ENCODE results near the gene DNER. TPM values are rescaled to one million over a fixed set of nuclear protein-coding genes. Genes with fewer than 3 reads are reported as not detected.

Gene DNER
- total and polyA plus RNA-seq, 2 of the 13 experiments (the other 11 are each of a cell fraction or from before 2014, with no cell fraction given) = not detected

DNA sequence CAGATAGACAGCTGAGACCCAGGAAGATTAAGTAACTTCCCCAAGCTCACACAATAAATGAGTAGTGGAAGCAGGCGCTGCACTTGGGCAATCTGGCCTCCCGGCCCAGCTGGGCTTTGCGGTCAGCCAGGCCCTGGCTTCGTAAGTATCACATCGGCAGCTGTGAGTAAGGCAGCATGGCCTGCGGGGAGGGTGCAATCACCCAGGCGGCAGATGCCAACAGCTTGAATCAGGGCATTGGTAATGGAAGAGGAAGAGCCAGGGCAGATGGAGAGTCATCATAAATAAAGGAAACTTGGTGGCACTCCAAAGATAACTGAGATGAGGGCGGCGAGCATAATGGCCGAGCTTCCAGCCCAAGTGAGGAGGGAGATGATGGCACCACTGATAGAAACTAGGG lies 225.3 kb downstream of the DNER start (continued):
- TF ChIP-seq ZBTB3 (CRISPR knock-in tag; IDR thresholded peaks at IDR 0.05; ENCODE audit: borderline replicate concordance, low read depth) (no peak), ZBTB7B (CRISPR knock-in tag; IDR thresholded peaks at IDR 0.05) (no peak), ZNF333 (CRISPR knock-in tag; IDR thresholded peaks at IDR 0.05; ENCODE audit: borderline replicate concordance) (no peak), FOXO1 (CRISPR knock-in tag; IDR thresholded peaks at IDR 0.05) (no peak), RXRA (CRISPR knock-in tag; IDR thresholded peaks at IDR 0.05) (no peak), SUZ12 (IDR thresholded peaks at IDR 0.05; ENCODE audit: low read depth, low read length) (no peak)

DNA sequence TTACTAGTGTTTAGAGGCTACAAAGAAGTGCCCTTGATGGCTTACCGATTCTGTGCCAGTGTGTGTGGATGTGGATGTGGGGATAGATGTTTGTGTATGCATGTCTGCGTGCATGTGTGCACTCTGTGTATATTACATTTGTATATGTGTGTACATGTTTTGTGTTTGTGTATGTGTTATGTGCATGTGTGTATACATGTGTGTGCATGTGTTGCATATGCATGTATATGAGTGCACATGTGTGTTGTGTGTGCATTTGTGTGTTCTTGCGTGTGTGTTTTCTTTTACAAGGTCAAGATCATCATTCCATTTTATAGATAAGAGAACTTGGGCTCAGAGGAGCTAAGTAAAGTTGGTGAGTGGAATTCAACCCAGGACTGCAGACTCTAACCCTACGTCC lies 226.1 kb downstream of the DNER start:
- FAIRE-seq = no peak
- POLR2A ChIA-PET = no interaction called here

More for the DNA sequence above, 226.1 kb downstream of the DNER start:
- Histone ChIP-seq H3K4me2 (ENCODE audit: low read depth, low read length) (no peak overlapping the region), H3K79me2 (ENCODE audit: insufficient read depth, low read length) (no peaks in the 10 kb centered on the region), H3K4me1 (ENCODE audit: insufficient read depth, low read length) (no peaks in the 10 kb centered on the region), H3K36me3 (replicated peaks in 1 of 2; ENCODE audit: control insufficient read depth in 1 of 2, insufficient read depth in 2 of 2, low read length in 2 of 2) (no peaks in the 10 kb centered on the region), H3K9ac (ENCODE audit: insufficient read depth, low read depth, low read length) (no peak overlapping the region), H3K9me3 (ENCODE audit: low read length) (no peaks in the 10 kb centered on the region), H2AFZ (ENCODE audit: low read length) (no peak overlapping the region), H3K27ac (ENCODE audit: extremely low read length, insufficient read depth, low read length) (no peak overlapping the region), H3K27me3 (ENCODE audit: control insufficient read depth in 1 of 2, insufficient read depth in 2 of 2, low read length in 2 of 2) (no peaks in the 10 kb centered on the region), H3K4me3 (replicated peaks in 1 of 3; ENCODE audit: insufficient read depth in 1 of 3, low read depth in 2 of 3, low read length in 3 of 3) (no peak overlapping the region), H4K20me1 (ENCODE audit: insufficient read depth, low read length) (no peaks in the 10 kb centered on the region)
- no TSS peak for BruUV-seq (replicated peaks)
- CTCF ChIA-PET (ENCODE audit: low intra/inter-chr PET ratio, low total read pairs) = no interaction called here
- TF ChIP-seq HMG20A (CRISPR knock-in tag; IDR thresholded peaks at IDR 0.05; ENCODE audit: borderline replicate concordance) = no peak
- TF ChIP-seq ZBTB20 (CRISPR knock-in tag; IDR thresholded peaks at IDR 0.05; ENCODE audit: borderline replicate concordance, low read depth) = no peak
- TF ChIP-seq, protein P1, sequence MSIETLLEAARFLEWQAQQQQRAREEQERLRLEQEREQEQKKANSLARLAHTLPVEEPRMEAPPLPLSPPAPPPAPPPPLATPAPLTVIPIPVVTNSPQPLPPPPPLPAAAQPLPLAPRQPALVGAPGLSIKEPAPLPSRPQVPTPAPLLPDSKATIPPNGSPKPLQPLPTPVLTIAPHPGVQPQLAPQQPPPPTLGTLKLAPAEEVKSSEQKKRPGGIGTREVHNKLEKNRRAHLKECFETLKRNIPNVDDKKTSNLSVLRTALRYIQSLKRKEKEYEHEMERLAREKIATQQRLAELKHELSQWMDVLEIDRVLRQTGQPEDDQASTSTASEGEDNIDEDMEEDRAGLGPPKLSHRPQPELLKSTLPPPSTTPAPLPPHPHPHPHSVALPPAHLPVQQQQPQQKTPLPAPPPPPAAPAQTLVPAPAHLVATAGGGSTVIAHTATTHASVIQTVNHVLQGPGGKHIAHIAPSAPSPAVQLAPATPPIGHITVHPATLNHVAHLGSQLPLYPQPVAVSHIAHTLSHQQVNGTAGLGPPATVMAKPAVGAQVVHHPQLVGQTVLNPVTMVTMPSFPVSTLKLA (IDR thresholded peaks at IDR 0.05) = peak; percentile 97
- no peak for ATAC-seq
- 1% methylated on average over 4 of the region's 4 CpGs for WGBS (ENCODE audit: low lambda C conversion rate)
- intact Hi-C loops (cut with micrococcal nuclease; ENCODE audit: unreplicated experiment) = no loop called here
- in situ Hi-C loops (cut with HindIII; ENCODE audit: extremely low pct_ligation_motif_present, low pct_unique_long_range_greater_than_20kb) = no loop called here
- no peak for DNase-seq (ENCODE audit: low spot score)

All from HepG2 (cell line).